ENCODE results near the gene ZFYVE28.
A peak's percentile ranks its signal among the peaks of the same experiment; 100 is the strongest.

The ZFYVE28 gene

DNA sequence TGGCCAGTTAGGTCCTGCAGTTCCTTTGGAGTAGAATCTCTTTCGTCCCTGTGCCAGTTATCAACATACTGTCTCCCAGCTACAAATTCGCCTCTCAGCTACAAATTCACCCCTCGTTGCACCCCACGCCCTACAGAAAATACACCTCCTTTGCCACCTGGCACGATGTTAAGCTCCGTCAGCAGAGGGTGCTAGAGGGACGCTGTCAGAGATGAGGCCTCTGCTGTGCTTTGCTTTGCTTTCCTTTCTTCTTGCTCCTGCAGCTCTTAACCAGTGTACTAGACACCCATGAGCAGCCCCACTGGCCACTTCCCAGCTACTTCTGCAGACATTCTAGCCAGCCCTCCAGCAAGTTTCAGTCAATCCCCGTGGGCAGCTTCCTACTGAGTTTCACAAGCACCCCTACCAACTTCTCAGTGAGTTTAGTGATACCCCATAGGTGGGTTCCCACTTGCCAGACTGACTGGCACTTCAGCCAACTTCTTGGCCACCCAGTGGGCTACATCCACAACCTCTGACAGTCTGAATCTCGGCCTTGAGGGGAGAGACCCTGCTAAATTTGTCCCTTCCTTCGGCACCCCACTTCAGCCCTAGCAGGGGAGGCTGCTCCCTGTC, 198.3 kb downstream of the ZFYVE28 start:
- DNase-seq (ENCODE audit: extremely low read depth, low read depth) = peak; percentile 27
- TF ChIP-seq, protein P1, sequence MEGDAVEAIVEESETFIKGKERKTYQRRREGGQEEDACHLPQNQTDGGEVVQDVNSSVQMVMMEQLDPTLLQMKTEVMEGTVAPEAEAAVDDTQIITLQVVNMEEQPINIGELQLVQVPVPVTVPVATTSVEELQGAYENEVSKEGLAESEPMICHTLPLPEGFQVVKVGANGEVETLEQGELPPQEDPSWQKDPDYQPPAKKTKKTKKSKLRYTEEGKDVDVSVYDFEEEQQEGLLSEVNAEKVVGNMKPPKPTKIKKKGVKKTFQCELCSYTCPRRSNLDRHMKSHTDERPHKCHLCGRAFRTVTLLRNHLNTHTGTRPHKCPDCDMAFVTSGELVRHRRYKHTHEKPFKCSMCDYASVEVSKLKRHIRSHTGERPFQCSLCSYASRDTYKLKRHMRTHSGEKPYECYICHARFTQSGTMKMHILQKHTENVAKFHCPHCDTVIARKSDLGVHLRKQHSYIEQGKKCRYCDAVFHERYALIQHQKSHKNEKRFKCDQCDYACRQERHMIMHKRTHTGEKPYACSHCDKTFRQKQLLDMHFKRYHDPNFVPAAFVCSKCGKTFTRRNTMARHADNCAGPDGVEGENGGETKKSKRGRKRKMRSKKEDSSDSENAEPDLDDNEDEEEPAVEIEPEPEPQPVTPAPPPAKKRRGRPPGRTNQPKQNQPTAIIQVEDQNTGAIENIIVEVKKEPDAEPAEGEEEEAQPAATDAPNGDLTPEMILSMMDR (IDR thresholded peaks at IDR 0.05; ENCODE audit: low read depth, low read length) = peak; percentile 93

Measured in AG09319 (cell line).